PFSK-1 (cell line): ENCODE measurements around the gene COL5A2.

Experiments used
- POLR2AphosphoS5 ChIP-seq: IDR thresholded peaks from 2 replicates; pipeline ENCODE4 v1.6.1; 2012; ENCODE audit warnings: low read depth, mild to moderate bottlenecking, control low read depth, low read length, moderate library complexity
- REST ChIP-seq, 2 experiments: IDR thresholded peaks; 2 replicates each; pipeline versions ENCODE4 v1.6.1 to v1.8.0; 2011 to 2012; ENCODE audit warnings: low read depth in 2 of 2, low read length in 2 of 2, control low read depth in 1 of 2, inconsistent platforms in 1 of 2, mild to moderate bottlenecking in 1 of 2, moderate library complexity in 1 of 2; ENCODE audit not compliant: insufficient read depth in 1 of 2
- SIN3A ChIP-seq: IDR thresholded peaks from 2 replicates; pipeline ENCODE4 v1.6.1; 2012; ENCODE audit warnings: mild to moderate bottlenecking, low read length, moderate library complexity, borderline replicate concordance; ENCODE audit not compliant: insufficient read depth

- no peak for TF ChIP-seq POLR2AphosphoS5
- no peak for TF ChIP-seq REST (IDR thresholded peaks at IDR 0.05; ENCODE audit: insufficient read depth in 1 of 2, low read depth in 2 of 2, low read length in 2 of 2)
- 0 out of 2 replicates have a peak, but pooled peaks have one; percentile 38 for TF ChIP-seq SIN3A
Measured at GRCh38 chr2:189002079-189002478, 177.5 kb downstream of the COL5A2 start.
